Trophoblast cell (in vitro differentiated cells and primary cell): ENCODE measurements around the gene ARHGEF33.

Experiments
- DNase-seq, 2 donors: peaks; one replicate each; pipeline ENCODE4 v3.0.0-alpha.2; 2016
- H2AFZ ChIP-seq: 2 replicates; pipeline ENCODE4 v1.6.1; 2013; ENCODE audit warnings: low read length, moderate library complexity, mild to moderate bottlenecking; ENCODE audit not compliant: insufficient read depth, poor library complexity
- H2AK5ac ChIP-seq: 2 replicates; pipeline ENCODE4 v1.6.1; 2013; ENCODE audit warnings: mild to moderate bottlenecking, low read length
- H2BK120ac ChIP-seq: 2 replicates; pipeline ENCODE4 v1.6.1; 2013; ENCODE audit warnings: low read length, mild to moderate bottlenecking, moderate library complexity; ENCODE audit not compliant: insufficient read depth, poor library complexity
- H2BK12ac ChIP-seq: 2 replicates; pipeline ENCODE4 v1.6.1; 2013; ENCODE audit warnings: mild to moderate bottlenecking, low read length, moderate library complexity
- H2BK5ac ChIP-seq: 2 replicates; pipeline ENCODE4 v1.6.1; 2013; ENCODE audit warnings: low read length, low read depth, moderate library complexity, mild to moderate bottlenecking; ENCODE audit not compliant: poor library complexity
- H3K14ac ChIP-seq: 2 replicates; pipeline ENCODE4 v1.6.1; 2013; ENCODE audit warnings: mild to moderate bottlenecking, low read length
- H3K18ac ChIP-seq: 2 replicates; pipeline ENCODE4 v1.6.1; 2013; ENCODE audit warnings: mild to moderate bottlenecking, low read length
- H3K23ac ChIP-seq: 2 replicates; pipeline ENCODE4 v1.6.1; 2013; ENCODE audit warnings: low read length
- H3K27ac ChIP-seq: 2 replicates; pipeline ENCODE4 v1.5.1; 2013; ENCODE audit warnings: low read depth, mild to moderate bottlenecking, inconsistent platforms, low read length, moderate library complexity
- H3K27me3 ChIP-seq: 2 replicates; pipeline ENCODE4 v1.6.1; 2013; ENCODE audit warnings: inconsistent platforms, mild to moderate bottlenecking, low read length, moderate library complexity; ENCODE audit not compliant: insufficient read depth
- H3K36me3 ChIP-seq, 2 experiments: 1 replicate in 1 of 2; 2 replicates in 1 of 2; pipeline ENCODE4 v1.6.1; 2013; ENCODE audit warnings: low read length in 2 of 2, mild to moderate bottlenecking in 2 of 2, moderate library complexity in 1 of 2; ENCODE audit not compliant: insufficient read depth in 2 of 2, control insufficient read depth in 1 of 2
- H3K4ac ChIP-seq: 2 replicates; pipeline ENCODE4 v1.6.1; 2013; ENCODE audit warnings: low read depth, mild to moderate bottlenecking, low read length, moderate library complexity
- H3K4me1 ChIP-seq, 2 experiments: 1 replicate in 1 of 2; 2 replicates in 1 of 2; pipeline ENCODE4 v1.6.1; 2013; ENCODE audit warnings: low read length in 2 of 2, mild to moderate bottlenecking in 2 of 2, moderate library complexity in 1 of 2; ENCODE audit not compliant: insufficient read depth in 2 of 2, control insufficient read depth in 1 of 2
- H3K4me2 ChIP-seq: 2 replicates; pipeline ENCODE4 v1.6.1; 2013; ENCODE audit warnings: inconsistent platforms, mild to moderate bottlenecking, low read length, moderate library complexity
- H3K4me3 ChIP-seq: 2 replicates; pipeline ENCODE4 v1.5.1; 2013; ENCODE audit warnings: mild to moderate bottlenecking, low read depth, low read length, inconsistent platforms
- H3K79me1 ChIP-seq: one replicate; pipeline ENCODE4 v1.6.1; 2013; ENCODE audit warnings: low read length
- H3K79me2 ChIP-seq: 2 replicates; pipeline ENCODE4 v1.6.1; 2013; ENCODE audit warnings: low read length, mild to moderate bottlenecking; ENCODE audit not compliant: control insufficient read depth, insufficient read depth, poor library complexity
- H3K9ac ChIP-seq: 2 replicates; pipeline ENCODE4 v1.6.1; 2013; ENCODE audit warnings: mild to moderate bottlenecking, low read length
- H3K9me3 ChIP-seq: 2 replicates; pipeline ENCODE4 v1.6.1; 2013; ENCODE audit warnings: low read depth, mild to moderate bottlenecking, control low read depth, inconsistent platforms, low read length; ENCODE audit not compliant: insufficient read depth
- H4K12ac ChIP-seq: 2 replicates; pipeline ENCODE4 v1.6.1; 2013; ENCODE audit warnings: low read depth, mild to moderate bottlenecking, low read length, moderate library complexity
- H4K8ac ChIP-seq: 2 replicates; pipeline ENCODE4 v1.6.1; 2013; ENCODE audit warnings: low read depth, mild to moderate bottlenecking, low read length, moderate library complexity
- H4K91ac ChIP-seq: one replicate; pipeline ENCODE4 v1.6.1; 2013; ENCODE audit warnings: low read depth, mild to moderate bottlenecking, low read length, moderate library complexity
- WGBS: extraction: QIAGEN DNeasy Blood & Tissue Kit; methylation state at CpG from one replicate; pipeline ENCODE4 v1.1.7; 2013; ENCODE audit warnings: missing lambda C conversion rate; ENCODE audit not compliant: insufficient read length, insufficient coverage; ENCODE audit errors: extremely low coverage; 5-methylcytosine and 5-hydroxymethylcytosine counted together

The ARHGEF33 gene

DNA sequence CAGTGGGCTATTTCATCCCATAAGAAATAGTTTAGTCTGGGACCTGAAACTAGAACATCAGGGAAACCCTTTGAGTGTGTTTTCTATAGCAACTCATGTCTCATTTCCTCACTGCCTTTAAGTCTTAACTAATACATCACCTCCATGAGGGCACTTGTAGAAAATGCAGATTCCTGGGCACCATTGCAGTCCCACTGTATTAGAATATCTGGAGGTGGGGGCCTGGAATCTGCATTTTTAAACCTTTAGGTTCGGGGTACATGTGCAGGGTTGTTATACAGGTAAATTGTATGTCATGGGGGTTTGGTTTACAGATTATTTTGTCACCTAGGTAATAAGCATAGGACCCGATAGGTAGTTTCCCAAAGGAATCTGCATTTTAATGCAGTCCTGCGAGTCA lies 87.4 kb downstream of the ARHGEF33 start:
- no peaks in the 10 kb centered on the region for H3K27me3 ChIP-seq

DNA sequence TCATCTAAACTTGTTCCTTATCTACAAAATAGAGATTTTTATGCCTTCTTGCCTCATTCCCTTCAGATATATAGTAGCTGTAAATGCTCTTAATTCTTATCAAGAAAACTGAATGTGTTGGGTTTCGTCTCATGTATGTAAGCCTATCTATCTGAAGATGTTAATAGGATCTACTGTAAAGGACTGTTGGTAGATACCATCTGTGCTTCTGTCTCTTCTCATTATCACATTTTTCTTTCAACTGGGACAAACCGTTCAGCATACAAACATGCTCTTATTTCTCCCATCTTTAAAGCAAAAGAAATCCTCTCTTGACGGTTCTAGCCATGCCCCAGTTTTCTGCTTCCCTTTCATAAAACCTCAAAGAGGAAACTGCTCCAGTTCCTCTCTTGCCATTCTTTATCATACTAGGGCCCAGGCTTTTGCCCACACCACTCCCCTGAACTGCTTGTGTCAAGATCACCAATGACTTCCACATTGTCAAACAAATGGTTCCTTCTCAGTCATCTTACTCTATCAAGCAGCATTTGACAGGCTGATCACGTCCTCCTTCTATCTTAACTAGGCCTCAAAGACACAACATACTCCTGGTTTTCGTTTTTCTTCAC lies 88.7 kb downstream of the ARHGEF33 start:
- Histone ChIP-seq H3K27me3 (no peaks in the 10 kb centered on the region), H2BK120ac (no peak overlapping the region), H4K91ac (no peak overlapping the region), H2AFZ (no peak overlapping the region), H3K23ac (no peak overlapping the region), H2BK5ac (no peak overlapping the region), H3K4ac (no peak overlapping the region), H3K9ac (no peak overlapping the region), H3K14ac (no peak overlapping the region), H4K8ac (no peak overlapping the region), H3K4me2 (no peak overlapping the region), H3K4me3 (no peak overlapping the region), H2AK5ac (no peak overlapping the region), H2BK12ac (no peak overlapping the region), H3K79me1 (no peaks in the 10 kb centered on the region), H3K79me2 (no peaks in the 10 kb centered on the region), H4K12ac (no peak overlapping the region), H3K27ac (no peak overlapping the region), H3K9me3 (no peaks in the 10 kb centered on the region), H3K36me3 (no peaks in the 10 kb centered on the region), H3K18ac (no peak overlapping the region), H3K4me1 (no peaks in the 10 kb centered on the region)
- no CpG with 5 or more reads among the region's 5 CpGs for WGBS
- no peak for DNase-seq

More for the DNA sequence above, 87.4 kb downstream of the ARHGEF33 start:
- no peak overlapping the region for H3K4ac ChIP-seq
- H2BK12ac ChIP-seq = no peak overlapping the region
- H3K79me2 ChIP-seq = no peaks in the 10 kb centered on the region
- H3K36me3 ChIP-seq = no peaks in the 10 kb centered on the region
- no peak overlapping the region for H3K4me3 ChIP-seq
- WGBS = no CpG with 5 or more reads among the region's 3 CpGs
- H3K79me1 ChIP-seq = no peaks in the 10 kb centered on the region
- no peak overlapping the region for H4K91ac ChIP-seq
- H2AK5ac ChIP-seq = no peak overlapping the region
- H2BK5ac ChIP-seq = no peak overlapping the region
- H3K9me3 ChIP-seq = no peaks in the 10 kb centered on the region
- H3K23ac ChIP-seq = no peak overlapping the region
- no peaks in the 10 kb centered on the region for H3K4me1 ChIP-seq
- no peak for DNase-seq
- H3K27ac ChIP-seq = no peak overlapping the region
- H2BK120ac ChIP-seq = no peak overlapping the region
- no peak overlapping the region for H3K14ac ChIP-seq
- H3K4me2 ChIP-seq = no peak overlapping the region
- H2AFZ ChIP-seq = no peak overlapping the region
- H4K12ac ChIP-seq = no peak overlapping the region
- H4K8ac ChIP-seq = no peak overlapping the region
- H3K9ac ChIP-seq = no peak overlapping the region
- no peak overlapping the region for H3K18ac ChIP-seq

DNA sequence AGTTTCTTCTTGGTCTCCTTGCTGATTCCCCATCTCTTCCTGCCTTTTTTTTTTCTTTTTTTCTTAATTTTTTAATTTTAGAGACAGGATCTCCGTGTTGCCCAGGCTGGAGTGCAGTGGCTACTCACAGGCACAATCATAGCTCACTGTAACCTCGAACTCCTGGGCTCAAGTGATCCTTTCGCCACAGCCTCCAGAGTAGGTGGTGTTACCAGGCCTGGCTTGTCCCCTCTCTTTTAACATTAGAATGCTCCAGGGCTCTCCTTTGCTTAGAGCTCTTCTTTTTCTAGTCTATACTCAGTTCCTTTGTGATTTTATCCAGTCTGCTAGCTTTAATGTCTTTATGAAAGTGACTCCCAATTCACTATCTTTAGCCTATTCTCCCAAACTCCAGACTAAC lies 89.2 kb downstream of the ARHGEF33 start:
- Histone ChIP-seq H4K12ac (no peak overlapping the region), H3K9me3 (no peaks in the 10 kb centered on the region), H3K4ac (no peak overlapping the region), H3K18ac (no peak overlapping the region), H3K27me3 (no peaks in the 10 kb centered on the region), H3K4me1 (no peaks in the 10 kb centered on the region), H2BK120ac (no peak overlapping the region), H3K79me1 (no peaks in the 10 kb centered on the region), H4K91ac (no peak overlapping the region), H3K4me2 (no peak overlapping the region), H3K79me2 (no peaks in the 10 kb centered on the region), H3K4me3 (no peak overlapping the region), H2AFZ (no peak overlapping the region), H3K23ac (no peak overlapping the region), H2BK12ac (no peak overlapping the region), H3K36me3 (no peaks in the 10 kb centered on the region), H2BK5ac (no peak overlapping the region), H2AK5ac (no peak overlapping the region), H3K9ac (no peak overlapping the region), H3K27ac (no peak overlapping the region), H3K14ac (no peak overlapping the region), H4K8ac (no peak overlapping the region)
- DNase-seq = no peak
- no CpG with 5 or more reads among the region's 3 CpGs for WGBS

GRCh38 chr2:38981003-38981669 lies 91.5 kb downstream of the ARHGEF33 start:
- no peak overlapping the region for H3K4me3 ChIP-seq
- no peaks in the 10 kb centered on the region for H3K27me3 ChIP-seq
- no peak overlapping the region for H4K8ac ChIP-seq
- H4K91ac ChIP-seq = no peak overlapping the region
- H3K9me3 ChIP-seq = no peaks in the 10 kb centered on the region
- no peaks in the 10 kb centered on the region for H3K4me1 ChIP-seq
- H3K14ac ChIP-seq = no peak overlapping the region
- H3K36me3 ChIP-seq = peaks cover 4 to 9% of the 10 kb centered on the region in 2 experiments
- H3K23ac ChIP-seq = no peak overlapping the region
- no peak overlapping the region for H2AK5ac ChIP-seq
- H4K12ac ChIP-seq = no peak overlapping the region
- no peak overlapping the region for H2AFZ ChIP-seq
- no peaks in the 10 kb centered on the region for H3K79me1 ChIP-seq
- no peak overlapping the region for H2BK12ac ChIP-seq
- H3K9ac ChIP-seq = no peak overlapping the region
- H3K4ac ChIP-seq = no peak overlapping the region
- H3K4me2 ChIP-seq = no peak overlapping the region
- no peak for DNase-seq
- H3K18ac ChIP-seq = no peak overlapping the region
- no peaks in the 10 kb centered on the region for H3K79me2 ChIP-seq
- H3K27ac ChIP-seq = no peak overlapping the region
- H2BK5ac ChIP-seq = no peak overlapping the region
- H2BK120ac ChIP-seq = no peak overlapping the region
- no CpG with 5 or more reads among the region's 3 CpGs for WGBS
